HFFc6 (cell line): ENCODE results near the gene ZFAND6. TPM values are rescaled to one million over a fixed set of nuclear protein-coding genes. Genes with fewer than 3 reads are reported as not detected.
"Not testable (repeated sequence)": the region's sequence is repeated elsewhere in the genome, so short reads cannot be mapped to it uniquely, and the experiment has no call there.

Source experiments
- DNase-seq: peaks from one replicate; pipeline ENCODE4 v3.0.0-alpha.2; 2018
- H3K27ac Mint-ChIP-seq: 2 replicates; pipeline ENCODE4 v1.8.0; 2020; ENCODE audit warnings: mild to moderate bottlenecking, mixed read lengths
- H3K27me3 Mint-ChIP-seq: 2 replicates; pipeline ENCODE4 v1.8.0; 2021; ENCODE audit warnings: mild to moderate bottlenecking, moderate library complexity, mixed read lengths; ENCODE audit not compliant: insufficient read depth
- H3K36me3 Mint-ChIP-seq: 2 replicates; pipeline ENCODE4 v1.8.0; 2021; ENCODE audit warnings: low read depth, mixed read lengths
- H3K4me1 Mint-ChIP-seq: 2 replicates; pipeline ENCODE4 v1.8.0; 2020; ENCODE audit warnings: low read depth, mixed read lengths
- H3K4me3 Mint-ChIP-seq: 2 replicates; pipeline ENCODE4 v1.8.0; 2020; ENCODE audit warnings: mild to moderate bottlenecking, moderate library complexity, mixed read lengths
- H3K9me3 Mint-ChIP-seq: 2 replicates; pipeline ENCODE4 v1.8.0; 2020; ENCODE audit warnings: mild to moderate bottlenecking, mixed read lengths
- CTCF ChIP-seq: fragments of 200-600 bp; sonication (generic); IDR thresholded peaks from 2 replicates; pipeline ENCODE4 v1.5.0; 2021; ENCODE audit warnings: antibody characterized with exemption, mild to moderate bottlenecking
- total RNA-seq, 6 experiments: library from RNA; stranded (reverse); fragmentation: NEBNext Ultra II Directional; extraction: Animal tissue kit (Norgen Biotek cat#: 25700); gene quantifications; 2 replicates in 1 of 6; 3 replicates in 5 of 6; pipeline ENCODE4 v1.2.3, GENCODE V29; 2021

The ZFAND6 gene
- total RNA-seq, 6 experiments from 2014 or later: 49.0 to 62.6 (median 57.6) TPM

DNA sequence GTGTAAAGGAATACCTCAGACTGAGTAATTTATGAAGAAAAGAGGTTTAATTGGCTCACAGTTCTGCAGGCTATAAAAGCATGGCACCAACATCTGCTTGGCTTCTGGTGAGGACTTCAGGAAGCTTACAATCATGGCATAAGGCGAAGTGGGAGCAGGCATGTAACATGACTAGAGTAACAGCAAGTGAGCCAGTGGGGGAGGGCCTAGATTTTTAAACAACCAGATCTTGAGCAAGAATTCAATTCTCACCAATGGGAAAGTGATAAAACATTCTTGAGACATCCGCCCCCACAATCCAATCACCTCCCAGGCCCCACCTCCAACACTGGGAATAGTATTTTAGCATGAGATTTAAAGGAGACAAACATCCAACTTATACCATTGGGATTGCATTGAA, 44.3 kb upstream of the ZFAND6 start:
- H3K4me3 Mint-ChIP-seq: no peak overlapping the region
- H3K27ac Mint-ChIP-seq: no peak overlapping the region
- peaks cover 11% of the 10 kb centered on the region for H3K36me3 Mint-ChIP-seq
- no peak for DNase-seq
- peaks cover 31% of the 10 kb centered on the region for H3K4me1 Mint-ChIP-seq
- no peak for TF ChIP-seq CTCF
- H3K9me3 Mint-ChIP-seq: peaks cover 5% of the 10 kb centered on the region
- peaks cover 4% of the 10 kb centered on the region for H3K27me3 Mint-ChIP-seq

DNA sequence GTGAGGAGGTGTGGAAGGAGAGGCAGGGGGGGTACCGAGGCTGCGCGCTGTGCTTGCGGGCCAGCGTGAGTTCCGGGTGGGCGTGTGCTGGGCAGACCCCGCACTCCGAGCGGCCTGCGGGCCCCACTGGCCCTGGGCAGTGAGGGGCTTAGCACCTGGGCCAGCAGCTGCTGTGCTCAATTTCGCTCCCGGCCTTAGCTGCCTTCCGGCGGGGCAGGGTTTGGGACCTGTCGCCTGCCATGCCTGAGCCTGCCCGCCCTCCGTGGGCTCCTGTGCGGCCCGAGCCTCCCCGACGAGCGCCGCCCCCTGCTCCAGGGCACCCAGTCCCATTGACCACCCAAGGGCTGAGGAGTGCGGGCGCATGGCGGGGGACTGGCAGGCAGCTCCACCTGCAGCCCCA, 43.0 kb upstream of the ZFAND6 start:
- not testable (repeated sequence) for H3K4me3 Mint-ChIP-seq, DNase-seq, H3K27me3 Mint-ChIP-seq, H3K9me3 Mint-ChIP-seq, H3K27ac Mint-ChIP-seq
- peaks cover 11% of the 10 kb centered on the region for H3K36me3 Mint-ChIP-seq
- peaks cover 20% of the 10 kb centered on the region for H3K4me1 Mint-ChIP-seq

DNA sequence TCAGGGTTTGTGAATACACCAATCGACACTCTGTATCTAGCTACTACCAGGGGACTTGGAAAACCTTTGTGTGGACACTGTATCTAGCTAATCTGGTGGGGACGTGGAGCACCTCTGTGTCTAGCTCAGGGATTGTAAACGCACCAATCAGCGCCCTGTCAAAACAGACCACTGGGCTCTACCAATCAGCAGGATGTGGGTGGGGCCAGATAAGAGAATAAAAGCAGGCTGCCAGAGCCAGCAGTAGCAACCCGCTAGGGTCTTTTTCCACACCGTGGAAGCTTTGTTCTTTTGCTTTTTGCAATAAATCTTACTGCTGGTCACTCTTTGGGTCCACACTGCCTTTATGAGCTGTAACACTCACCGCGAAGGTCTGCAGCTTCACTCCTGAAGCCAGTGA, 42.3 kb upstream of the ZFAND6 start:
- Mint-ChIP-seq H3K36me3 (peaks cover 11% of the 10 kb centered on the region), H3K4me1 (peaks cover 14% of the 10 kb centered on the region)
- H3K27me3 Mint-ChIP-seq, H3K27ac Mint-ChIP-seq, H3K4me3 Mint-ChIP-seq, DNase-seq, H3K9me3 Mint-ChIP-seq: not testable (repeated sequence)

- peaks cover 6% of the 10 kb centered on the region; the same call in 1 of the 2 replicates for H3K4me1 Mint-ChIP-seq
- TF ChIP-seq CTCF: no peak
- no peak overlapping the region for H3K27ac Mint-ChIP-seq
- peaks cover 10% of the 10 kb centered on the region for H3K36me3 Mint-ChIP-seq
- no peak overlapping the region for H3K4me3 Mint-ChIP-seq
- peaks cover 5% of the 10 kb centered on the region for H3K27me3 Mint-ChIP-seq
- no peak for DNase-seq
- peaks cover 5% of the 10 kb centered on the region for H3K9me3 Mint-ChIP-seq
These were observed 40.2 kb upstream of the ZFAND6 start for GRCh38 chr15:80019168-80019745.

DNA sequence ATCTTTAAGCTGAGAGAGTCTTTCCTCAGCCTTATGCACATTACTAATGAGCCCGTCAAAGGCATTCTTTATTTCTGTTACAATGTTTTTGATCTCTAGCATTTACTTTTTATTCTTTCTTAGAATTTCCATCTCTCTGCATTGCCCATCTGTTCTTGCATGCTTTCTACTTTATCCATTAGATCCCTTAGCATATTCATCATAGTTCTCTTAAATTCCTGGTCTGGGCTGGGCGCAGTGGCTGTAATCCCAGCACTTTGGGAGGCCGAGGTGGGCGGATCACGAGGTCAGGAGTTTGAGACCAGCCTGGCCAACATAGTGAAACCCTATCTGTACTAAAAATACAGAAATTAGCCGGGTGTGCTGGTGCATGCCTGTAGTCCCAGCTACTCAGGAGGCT, 39.3 kb upstream of the ZFAND6 start:
- not testable (repeated sequence) for H3K36me3 Mint-ChIP-seq, H3K27me3 Mint-ChIP-seq, H3K4me1 Mint-ChIP-seq, H3K27ac Mint-ChIP-seq, DNase-seq, H3K4me3 Mint-ChIP-seq, H3K9me3 Mint-ChIP-seq

DNA sequence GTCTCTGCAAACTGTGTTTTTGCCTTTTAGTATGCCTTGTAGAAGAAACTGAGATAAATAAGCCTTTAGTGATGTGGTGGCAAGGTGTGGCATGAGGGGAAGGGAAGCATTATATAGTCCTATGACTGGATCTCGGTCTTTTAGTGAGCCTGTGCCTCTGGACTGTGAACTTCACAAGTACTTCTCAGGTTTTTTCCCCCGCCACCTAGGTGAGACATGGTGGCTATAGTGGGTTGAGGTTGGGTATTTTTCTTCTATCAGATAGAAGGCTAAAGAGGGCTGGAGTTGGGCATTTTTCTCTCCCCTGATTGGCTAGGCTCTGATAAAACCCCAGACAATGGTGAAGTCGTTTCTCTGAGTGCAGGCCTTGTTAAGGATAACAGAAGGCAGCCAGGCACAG, 38.7 kb upstream of the ZFAND6 start:
- no peak for TF ChIP-seq CTCF
- peaks cover 5% of the 10 kb centered on the region for H3K27me3 Mint-ChIP-seq
- H3K4me1 Mint-ChIP-seq: peaks cover 6% of the 10 kb centered on the region; the same call in 1 of the 2 replicates
- H3K4me3 Mint-ChIP-seq: no peak overlapping the region
- DNase-seq: no peak
- H3K27ac Mint-ChIP-seq: no peak overlapping the region
- H3K9me3 Mint-ChIP-seq: no peaks in the 10 kb centered on the region
- no peaks in the 10 kb centered on the region for H3K36me3 Mint-ChIP-seq

DNA sequence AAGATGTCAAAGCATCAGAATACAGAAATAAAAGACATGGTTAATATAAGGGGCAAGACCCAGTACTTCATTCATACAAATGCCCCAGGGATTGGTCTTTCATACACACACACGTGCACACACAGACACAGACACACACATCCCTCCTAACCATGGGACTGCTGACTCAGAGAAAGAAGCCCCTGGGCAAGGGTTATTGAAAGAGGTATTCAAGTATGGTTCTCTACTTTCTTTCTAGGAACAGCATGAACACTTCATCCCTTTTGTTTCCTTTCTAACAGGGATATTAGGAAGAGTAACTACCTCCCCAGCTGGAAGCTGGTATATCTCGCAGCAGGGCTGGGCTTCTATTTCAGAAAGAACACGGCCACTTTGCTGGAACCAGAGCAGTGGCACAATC, 33.2 kb upstream of the ZFAND6 start:
- H3K4me3 Mint-ChIP-seq: no peak overlapping the region

More for the DNA sequence above, 33.2 kb upstream of the ZFAND6 start:
- Mint-ChIP-seq H3K4me1 (0 out of 2 replicates have a peak, but pooled peaks cover 6% of the 10 kb centered on the region), H3K27me3 (peaks cover 14% of the 10 kb centered on the region), H3K27ac (no peak overlapping the region), H3K36me3 (no peaks in the 10 kb centered on the region), H3K9me3 (no peaks in the 10 kb centered on the region)
- no peak for TF ChIP-seq CTCF
- no peak for DNase-seq
